ENCODE measurements around the gene KCNK4. TPM values are rescaled to one million over a fixed set of nuclear protein-coding genes. Genes with fewer than 3 reads are reported as not detected.

The KCNK4 gene
- total and polyA plus RNA-seq, 2 of the 13 experiments (the other 11 are each of a cell fraction or from before 2014, with no cell fraction given): not detected

GRCh38 chr11:64331569-64332371 is 40.7 kb downstream of the KCNK4 start (continued):
- TF ChIP-seq, protein P1, sequence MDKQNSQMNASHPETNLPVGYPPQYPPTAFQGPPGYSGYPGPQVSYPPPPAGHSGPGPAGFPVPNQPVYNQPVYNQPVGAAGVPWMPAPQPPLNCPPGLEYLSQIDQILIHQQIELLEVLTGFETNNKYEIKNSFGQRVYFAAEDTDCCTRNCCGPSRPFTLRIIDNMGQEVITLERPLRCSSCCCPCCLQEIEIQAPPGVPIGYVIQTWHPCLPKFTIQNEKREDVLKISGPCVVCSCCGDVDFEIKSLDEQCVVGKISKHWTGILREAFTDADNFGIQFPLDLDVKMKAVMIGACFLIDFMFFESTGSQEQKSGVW (CRISPR knock-in tag; IDR thresholded peaks at IDR 0.05; ENCODE audit: borderline replicate concordance): no peak
- TF ChIP-seq MAFK (conservative IDR thresholded peaks at IDR 0.05 in 1 of 2, IDR thresholded peaks at IDR 0.05 in 1 of 2; ENCODE audit: low read length in 2 of 2) (0 out of 4 replicates have a peak, but pooled peaks of 1 of the 2 experiments have one; percentile 14), ZNF678 (CRISPR knock-in tag; IDR thresholded peaks at IDR 0.05) (no peak), RCOR2 (CRISPR knock-in tag; IDR thresholded peaks at IDR 0.05) (no peak), KDM2A (CRISPR knock-in tag; IDR thresholded peaks at IDR 0.05; ENCODE audit: borderline replicate concordance, low read depth) (no peak; the same call in 1 of the 2 replicates), ZNF205 (CRISPR knock-in tag; IDR thresholded peaks at IDR 0.05) (no peak), DR1 (CRISPR knock-in tag; IDR thresholded peaks at IDR 0.05) (no peak), ARNT (IDR thresholded peaks at IDR 0.05) (no peak), CREM (IDR thresholded peaks at IDR 0.05) (no peak), CREM (CRISPR knock-in tag; IDR thresholded peaks at IDR 0.05) (no peak), CHD4 (IDR thresholded peaks at IDR 0.05; ENCODE audit: borderline replicate concordance, low read length) (no peak), PHF5A (CRISPR knock-in tag; IDR thresholded peaks at IDR 0.05; ENCODE audit: low read depth, unreplicated experiment) (no peak), ZNF329 (CRISPR knock-in tag; IDR thresholded peaks at IDR 0.05; ENCODE audit: low read depth) (no peak), AGO2 (optimal IDR thresholded peaks at IDR 0.05; ENCODE audit: low read depth, low read length) (no peak), CAMTA2 (CRISPR knock-in tag; IDR thresholded peaks at IDR 0.05; ENCODE audit: borderline replicate concordance) (no peak), TEAD3 (CRISPR knock-in tag; optimal IDR thresholded peaks at IDR 0.05; ENCODE audit: borderline replicate concordance) (peak; percentile 26), SCMH1 (CRISPR knock-in tag; IDR thresholded peaks at IDR 0.05; ENCODE audit: borderline replicate concordance) (no peak), ZFP36 (IDR thresholded peaks at IDR 0.05; ENCODE audit: borderline replicate concordance, low read depth, low read length, partially characterized antibody) (no peak), ZNF317 (CRISPR knock-in tag; IDR thresholded peaks at IDR 0.05) (no peak), ZNF354B (CRISPR knock-in tag; IDR thresholded peaks at IDR 0.05) (0 out of 2 replicates have a peak, but pooled peaks have one; percentile 22), TCF12 (IDR thresholded peaks at IDR 0.05) (no peak), TCF12 (CRISPR knock-in tag; IDR thresholded peaks at IDR 0.05) (no peak), ZNF30 (CRISPR knock-in tag; IDR thresholded peaks at IDR 0.05) (no peak), SMC3 (IDR thresholded peaks at IDR 0.05; ENCODE audit: low read length) (peak; percentile 50), ZNF530 (CRISPR knock-in tag; IDR thresholded peaks at IDR 0.05; ENCODE audit: low read depth) (no peak), ZNF660 (CRISPR knock-in tag; IDR thresholded peaks at IDR 0.05; ENCODE audit: borderline replicate concordance, low read depth) (no peak)
- TF ChIP-seq, protein P2, sequence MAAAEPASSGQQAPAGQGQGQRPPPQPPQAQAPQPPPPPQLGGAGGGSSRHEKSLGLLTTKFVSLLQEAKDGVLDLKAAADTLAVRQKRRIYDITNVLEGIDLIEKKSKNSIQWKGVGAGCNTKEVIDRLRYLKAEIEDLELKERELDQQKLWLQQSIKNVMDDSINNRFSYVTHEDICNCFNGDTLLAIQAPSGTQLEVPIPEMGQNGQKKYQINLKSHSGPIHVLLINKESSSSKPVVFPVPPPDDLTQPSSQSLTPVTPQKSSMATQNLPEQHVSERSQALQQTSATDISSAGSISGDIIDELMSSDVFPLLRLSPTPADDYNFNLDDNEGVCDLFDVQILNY (CRISPR knock-in tag; conservative IDR thresholded peaks at IDR 0.05): no peak
- TF ChIP-seq, protein P3, sequence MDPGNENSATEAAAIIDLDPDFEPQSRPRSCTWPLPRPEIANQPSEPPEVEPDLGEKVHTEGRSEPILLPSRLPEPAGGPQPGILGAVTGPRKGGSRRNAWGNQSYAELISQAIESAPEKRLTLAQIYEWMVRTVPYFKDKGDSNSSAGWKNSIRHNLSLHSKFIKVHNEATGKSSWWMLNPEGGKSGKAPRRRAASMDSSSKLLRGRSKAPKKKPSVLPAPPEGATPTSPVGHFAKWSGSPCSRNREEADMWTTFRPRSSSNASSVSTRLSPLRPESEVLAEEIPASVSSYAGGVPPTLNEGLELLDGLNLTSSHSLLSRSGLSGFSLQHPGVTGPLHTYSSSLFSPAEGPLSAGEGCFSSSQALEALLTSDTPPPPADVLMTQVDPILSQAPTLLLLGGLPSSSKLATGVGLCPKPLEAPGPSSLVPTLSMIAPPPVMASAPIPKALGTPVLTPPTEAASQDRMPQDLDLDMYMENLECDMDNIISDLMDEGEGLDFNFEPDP (CRISPR knock-in tag; conservative IDR thresholded peaks at IDR 0.05): no peak
- TF ChIP-seq, protein P4, sequence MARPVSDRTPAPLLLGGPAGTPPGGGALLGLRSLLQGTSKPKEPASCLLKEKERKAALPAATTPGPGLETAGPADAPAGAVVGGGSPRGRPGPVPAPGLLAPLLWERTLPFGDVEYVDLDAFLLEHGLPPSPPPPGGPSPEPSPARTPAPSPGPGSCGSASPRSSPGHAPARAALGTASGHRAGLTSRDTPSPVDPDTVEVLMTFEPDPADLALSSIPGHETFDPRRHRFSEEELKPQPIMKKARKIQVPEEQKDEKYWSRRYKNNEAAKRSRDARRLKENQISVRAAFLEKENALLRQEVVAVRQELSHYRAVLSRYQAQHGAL (CRISPR knock-in tag; IDR thresholded peaks at IDR 0.05; ENCODE audit: not compliant biosample characterization): no peak

All from HepG2 (cell line).